Endodermal cell (in vitro differentiated cells): Measurements from ENCODE around the gene CSF3R. TPM values are rescaled to one million over a fixed set of nuclear protein-coding genes. Genes with fewer than 3 reads are reported as not detected.
A peak's percentile ranks its signal among the peaks of the same experiment; 100 is the strongest.

Experiments used
- DNase-seq: peaks from one replicate; pipeline ENCODE4 v3.0.0-alpha.2; 2017
- H3K27ac ChIP-seq: 2 replicates; pipeline ENCODE4 v1.5.1; 2013; ENCODE audit warnings: mild to moderate bottlenecking, low read depth, low read length, moderate library complexity
- H3K27me3 ChIP-seq: 2 replicates; pipeline ENCODE4 v1.6.1; 2013; ENCODE audit warnings: mild to moderate bottlenecking, low read length, moderate library complexity; ENCODE audit not compliant: insufficient read depth, control insufficient read depth, poor library complexity, severe bottlenecking
- H3K36me3 ChIP-seq: 2 replicates; pipeline ENCODE4 v1.7.0; 2013; ENCODE audit warnings: mild to moderate bottlenecking, low read length, moderate library complexity; ENCODE audit not compliant: control insufficient read depth, insufficient read depth
- H3K4me1 ChIP-seq: one replicate; pipeline ENCODE4 v1.7.0; 2013; ENCODE audit warnings: low read length; ENCODE audit not compliant: control insufficient read depth, insufficient read depth
- H3K4me3 ChIP-seq: 2 replicates; pipeline ENCODE4 v1.5.1; 2013; ENCODE audit warnings: mild to moderate bottlenecking, low read length, moderate library complexity
- H3K9ac ChIP-seq: 2 replicates; pipeline ENCODE4 v1.6.1; 2013; ENCODE audit warnings: mild to moderate bottlenecking, low read length, moderate library complexity; ENCODE audit not compliant: poor library complexity, severe bottlenecking; ENCODE audit errors: extremely low read depth
- H3K9me3 ChIP-seq: 2 replicates; pipeline ENCODE4 v1.6.1; 2013; ENCODE audit warnings: mild to moderate bottlenecking, low read length, moderate library complexity; ENCODE audit not compliant: control insufficient read depth
- H3K27ac Mint-ChIP-seq: 2 replicates; pipeline ENCODE4 v1.8.0; 2020; ENCODE audit warnings: mixed read lengths
- H3K27me3 Mint-ChIP-seq: 2 replicates; pipeline ENCODE4 v1.8.0; 2021; ENCODE audit warnings: mild to moderate bottlenecking, mixed read lengths; ENCODE audit not compliant: insufficient read depth
- H3K36me3 Mint-ChIP-seq: 2 replicates; pipeline ENCODE4 v1.8.0; 2020; ENCODE audit warnings: low read depth, mixed read lengths
- H3K4me1 Mint-ChIP-seq: 2 replicates; pipeline ENCODE4 v1.8.0; 2020; ENCODE audit warnings: mixed read lengths
- H3K4me3 Mint-ChIP-seq: 2 replicates; pipeline ENCODE4 v1.8.0; 2020; ENCODE audit warnings: mild to moderate bottlenecking, moderate library complexity, mixed read lengths
- H3K9me3 Mint-ChIP-seq: 2 replicates; pipeline ENCODE4 v1.8.0; 2020; ENCODE audit warnings: mild to moderate bottlenecking, mixed read lengths
- CTCF ChIP-seq: fragments of 200-600 bp; sonication (generic); conservative IDR thresholded peaks from 2 replicates; pipeline ENCODE4 v1.5.0; 2021; ENCODE audit warnings: antibody characterized with exemption, mild to moderate bottlenecking
- WGBS, 2 experiments: methylation state at CpG; one replicate each; pipeline versions ENCODE4 v1.1.5 to v1.1.7; 2013; ENCODE audit warnings: missing lambda C conversion rate in 2 of 2, mixed read lengths in 1 of 2; ENCODE audit not compliant: insufficient coverage in 1 of 2, insufficient read length in 1 of 2; 5-methylcytosine and 5-hydroxymethylcytosine counted together
- total RNA-seq, 2 donors: library from RNA; stranded (reverse); fragmentation: NEBNext Ultra II Directional in 1 of 2; extraction: Animal tissue kit (Norgen Biotek cat#: 25700) in 1 of 2; gene quantifications; 2 replicates in 1 of 2; 3 replicates in 1 of 2; pipeline ENCODE4 v1.2.1, GENCODE V29; 2021

CSF3R gene
- total RNA-seq, 2 donors from 2014 or later: 1.5 TPM

GRCh38 chr1:36443297-36443696 is 39.4 kb downstream of the CSF3R start:
- no peak overlapping the region for H3K9ac ChIP-seq
- H3K4me1 ChIP-seq: peaks cover 2% of the 10 kb centered on the region
- H3K27me3 ChIP-seq: no peaks in the 10 kb centered on the region
- Mint-ChIP-seq H3K27me3 (no peaks in the 10 kb centered on the region), H3K4me1 (peaks cover 13% of the 10 kb centered on the region), H3K4me3 (no peak overlapping the region), H3K27ac (no peak overlapping the region), H3K9me3 (no peaks in the 10 kb centered on the region), H3K36me3 (no peaks in the 10 kb centered on the region)
- no peak overlapping the region for H3K27ac ChIP-seq
- H3K36me3 ChIP-seq: no peaks in the 10 kb centered on the region
- DNase-seq: no peak
- no peak overlapping the region for H3K4me3 ChIP-seq
- H3K9me3 ChIP-seq: no peaks in the 10 kb centered on the region
- no peak for TF ChIP-seq CTCF
- 90 to 93% methylated on average over 2 of the region's 2 CpGs for WGBS, 2 experiments

DNA sequence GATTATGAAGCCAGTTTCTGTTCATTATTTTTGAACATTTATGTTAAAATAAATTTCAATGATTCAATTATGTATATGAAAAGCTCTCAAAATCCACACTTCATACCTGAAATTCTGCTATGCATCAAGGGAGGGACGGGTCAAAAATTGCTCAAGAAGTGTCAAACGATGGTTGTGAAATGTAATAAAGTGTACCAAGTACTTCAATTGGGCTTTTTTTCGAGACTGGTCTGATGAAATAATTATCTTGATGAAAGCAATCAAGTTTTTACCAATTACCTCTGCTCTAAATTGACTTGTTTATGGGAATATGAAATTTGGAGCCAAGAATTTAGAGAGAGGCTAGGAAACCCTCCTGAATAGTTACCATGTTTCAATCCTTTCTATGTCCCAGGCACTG is 40.4 kb downstream of the CSF3R start:
- Mint-ChIP-seq H3K27ac (no peak overlapping the region), H3K4me3 (no peak overlapping the region), H3K9me3 (no peaks in the 10 kb centered on the region), H3K4me1 (peaks cover 13% of the 10 kb centered on the region), H3K27me3 (no peaks in the 10 kb centered on the region), H3K36me3 (no peaks in the 10 kb centered on the region)
- Histone ChIP-seq H3K4me1 (peaks cover 2% of the 10 kb centered on the region), H3K9ac (no peak overlapping the region), H3K9me3 (no peaks in the 10 kb centered on the region), H3K27me3 (no peaks in the 10 kb centered on the region), H3K4me3 (no peak overlapping the region), H3K27ac (no peak overlapping the region), H3K36me3 (no peaks in the 10 kb centered on the region)
- no peak for DNase-seq
- WGBS, 2 experiments: 95 to 100% methylated on average over 1 to 3 of the region's 3 CpGs
- TF ChIP-seq CTCF: no peak

DNA sequence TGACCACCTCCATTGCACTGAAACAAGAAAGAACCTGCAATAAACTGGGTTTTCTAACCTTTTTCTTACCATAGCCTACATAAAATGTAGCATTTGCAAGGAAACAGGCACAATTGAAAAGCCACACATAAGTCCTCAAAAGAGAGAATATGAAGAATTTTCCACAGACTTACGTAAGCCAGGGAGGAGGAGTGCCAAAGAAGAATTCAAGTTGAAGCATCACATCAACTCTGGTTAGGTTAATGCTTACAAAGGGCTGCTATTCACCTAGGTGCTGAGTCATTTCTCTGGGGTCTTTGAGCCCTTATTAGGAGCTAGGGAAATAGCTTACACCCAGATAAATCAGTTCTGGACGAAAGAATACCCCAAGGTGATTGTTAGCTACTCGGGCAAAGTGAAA is 42.1 kb downstream of the CSF3R start:
- Mint-ChIP-seq H3K4me3 (no peak overlapping the region), H3K36me3 (peaks cover 7% of the 10 kb centered on the region), H3K4me1 (peaks cover 12% of the 10 kb centered on the region), H3K27ac (peak overlapping the region; percentile 77), H3K9me3 (no peaks in the 10 kb centered on the region), H3K27me3 (no peaks in the 10 kb centered on the region)
- no peaks in the 10 kb centered on the region for H3K36me3 ChIP-seq
- H3K4me3 ChIP-seq: no peak overlapping the region
- no peak for DNase-seq
- no peak overlapping the region for H3K27ac ChIP-seq
- no peaks in the 10 kb centered on the region for H3K27me3 ChIP-seq
- 80 to 94% methylated on average over 3 of the region's 3 CpGs for WGBS, 2 experiments
- H3K9ac ChIP-seq: no peak overlapping the region
- H3K4me1 ChIP-seq: peaks cover 2% of the 10 kb centered on the region
- H3K9me3 ChIP-seq: no peaks in the 10 kb centered on the region
- TF ChIP-seq CTCF: no peak
